Spleen (tissue), 11 donors: ENCODE measurements around the gene PLB1. TPM values are rescaled to one million over a fixed set of nuclear protein-coding genes. Genes with fewer than 3 reads are reported as not detected.

ENCODE experiments used
- DNase-seq: peaks from one replicate; pipeline ENCODE4 v3.0.0-alpha.2; 2020
- H3K27ac ChIP-seq, 8 donors: fragments of 200-600 bp; sonication (generic) in 7 of 8; 1 replicate in 4 of 8; 2 replicates in 4 of 8; pipeline versions ENCODE4 v1.5.0 to v1.8.0; 2016 to 2021; ENCODE audit warnings: inconsistent platforms in 4 of 8, mild to moderate bottlenecking in 4 of 8, moderate library complexity in 1 of 8
- H3K27me3 ChIP-seq, 7 donors: fragments of 200-600 bp; sonication (generic) in 6 of 7; replicated peaks in 1 of 7; 1 replicate in 4 of 7; 2 replicates in 3 of 7; pipeline versions ENCODE4 v1.5.0 to v1.8.0; 2016 to 2021; ENCODE audit warnings: inconsistent platforms in 3 of 7, mild to moderate bottlenecking in 1 of 7
- H3K36me3 ChIP-seq, 6 donors: fragments of 200-600 bp; sonication (generic) in 5 of 6; 1 replicate in 4 of 6; 2 replicates in 2 of 6; pipeline versions ENCODE4 v1.5.0 to v1.8.0; 2016 to 2021; ENCODE audit warnings: inconsistent platforms in 2 of 6
- H3K4me1 ChIP-seq, 6 donors: fragments of 200-600 bp; sonication (generic) in 5 of 6; 1 replicate in 3 of 6; 2 replicates in 3 of 6; pipeline versions ENCODE4 v1.5.0 to v1.8.0; 2016 to 2021; ENCODE audit warnings: inconsistent platforms in 3 of 6
- H3K4me3 ChIP-seq, 8 donors: fragments of 200-600 bp; sonication (generic) in 7 of 8; 1 replicate in 4 of 8; 2 replicates in 4 of 8; pipeline versions ENCODE4 v1.5.0 to v1.8.0; 2016 to 2021; ENCODE audit warnings: inconsistent platforms in 4 of 8, mild to moderate bottlenecking in 4 of 8, moderate library complexity in 2 of 8
- H3K9me3 ChIP-seq, 8 donors: fragments of 200-600 bp; sonication (generic) in 7 of 8; 1 replicate in 4 of 8; 2 replicates in 4 of 8; pipeline versions ENCODE4 v1.5.0 to v1.8.0; 2016 to 2021; ENCODE audit warnings: inconsistent platforms in 4 of 8
- CTCF ChIP-seq, 11 experiments: fragments of 200-600 bp in 7 of 11; fragments of 450-650 bp in 4 of 11; sonication (generic) in 4 of 11; IDR thresholded peaks in 8 of 11; conservative IDR thresholded peaks in 3 of 11; 1 replicate in 7 of 11; 2 replicates in 4 of 11; pipeline versions ENCODE4 v1.4.0 to v1.8.0; 2016 to 2021; ENCODE audit warnings: antibody characterized with exemption in 11 of 11, inconsistent platforms in 4 of 11, mild to moderate bottlenecking in 1 of 11
- POLR2A ChIP-seq, 3 donors: fragments of 450-650 bp; IDR thresholded peaks; one replicate each; pipeline ENCODE4 v1.5.1; 2017; ENCODE audit warnings: antibody characterized with exemption in 3 of 3, mild to moderate bottlenecking in 1 of 3
- POLR2AphosphoS5 ChIP-seq, 3 donors: sonication (generic); formaldehyde crosslinking; IDR thresholded peaks; one replicate each; pipeline ENCODE4 v1.5.1; 2017; ENCODE audit warnings: antibody characterized with exemption in 3 of 3
- WGBS, 5 donors: extraction: QIAGEN DNeasy Blood & Tissue Kit in 3 of 5; methylation state at CpG; one replicate each; pipeline versions ENCODE4 v1.1.5 to v1.1.7; 2013 to 2018; 5-methylcytosine and 5-hydroxymethylcytosine counted together
- intact Hi-C: fragments of 100-400 bp; cut with DNase I; formaldehyde crosslinking; loops from one replicate; pipeline ENCODE4 v1.15.0; 2023; ENCODE audit warnings: low total_unique reads
- polyA plus RNA-seq, 3 donors: library from polyadenylated mRNA; stranded (reverse); fragments of 200-250 nt; gene quantifications; one replicate each; pipeline ENCODE4 v1.2.1, GENCODE V29; 2013
- total RNA-seq, 7 donors: library from RNA; depleted of rRNA in 3 of 7; stranded (reverse); fragments of >200 nt in 3 of 7; fragmentation: NEBNext Ultra II Directional in 4 of 7; extraction: Animal tissue kit (Norgen Biotek cat#: 25700) in 4 of 7; gene quantifications; one replicate each; pipeline versions ENCODE4 v1.1.0 to v1.2.1, GENCODE V29; 2016 to 2021
- donor health status: healthy with polysubstance abuse.
- donor health status: DM: no; HTN: no; CAD: no; lungs with moderate emphysema.
- donor health status: DM: no; HTN: no; CAD: no.
- donor health status: Bipolar disorder and iron deficiency.
- donor health status: healthy.
- donor health status: DM: no; HTN: no; CAD: no.
- donor health status: DM: yes; HTN: yes; CAD: no.

The PLB1 gene
- total and polyA plus RNA-seq, 10 donors = 3.8 to 45.7 (median 13.9) TPM

GRCh38 chr2:28522481-28522880 is 26.6 kb downstream of the PLB1 start:
- no peaks in the 10 kb centered on the region for H3K36me3 ChIP-seq
- H3K9me3 ChIP-seq = no peaks in the 10 kb centered on the region
- H3K4me3 ChIP-seq = no peak overlapping the region
- 69 to 82% (median 80%) methylated on average over 11 of the region's 11 CpGs for WGBS, 5 donors
- TF ChIP-seq POLR2A (IDR thresholded peaks at IDR 0.05) = no peak
- no peak for TF ChIP-seq CTCF (IDR thresholded peaks at IDR 0.05 in 8 of 11, conservative IDR thresholded peaks at IDR 0.05 in 3 of 11)
- no peak for TF ChIP-seq POLR2AphosphoS5 (IDR thresholded peaks at IDR 0.05)
- intact Hi-C loops = no loop called here
- H3K4me1 ChIP-seq = no peaks in the 10 kb centered on the region
- H3K27me3 ChIP-seq = peaks cover 0 to 59% (median 0%) of the 10 kb centered on the region in 7 donors
- no peak overlapping the region for H3K27ac ChIP-seq
- DNase-seq = no peak

GRCh38 chr2:28523902-28524301 is 28.0 kb downstream of the PLB1 start:
- H3K27me3 ChIP-seq = peaks cover 0 to 48% (median 0%) of the 10 kb centered on the region in 7 donors
- intact Hi-C loops = no loop called here
- H3K4me1 ChIP-seq = no peaks in the 10 kb centered on the region
- no peak overlapping the region for H3K27ac ChIP-seq
- no peak overlapping the region for H3K4me3 ChIP-seq
- DNase-seq = no peak
- TF ChIP-seq POLR2AphosphoS5 (IDR thresholded peaks at IDR 0.05) = no peak
- no peak for TF ChIP-seq POLR2A (IDR thresholded peaks at IDR 0.05)
- TF ChIP-seq CTCF (IDR thresholded peaks at IDR 0.05 in 8 of 11, conservative IDR thresholded peaks at IDR 0.05 in 3 of 11) = no peak
- no peaks in the 10 kb centered on the region for H3K9me3 ChIP-seq
- no peaks in the 10 kb centered on the region for H3K36me3 ChIP-seq
- WGBS, 5 donors = 58 to 70% (median 65%) methylated on average over 5 of the region's 5 CpGs

GRCh38 chr2:28525481-28525880 is 29.6 kb downstream of the PLB1 start:
- 93 to 100% (median 94%) methylated on average over 2 of the region's 2 CpGs for WGBS, 5 donors
- H3K9me3 ChIP-seq = no peaks in the 10 kb centered on the region
- intact Hi-C loops = no loop called here

More at GRCh38 chr2:28525481-28525880, 29.6 kb downstream of the PLB1 start:
- Histone ChIP-seq H3K36me3 (no peaks in the 10 kb centered on the region), H3K27ac (no peak overlapping the region), H3K4me1 (peaks cover 0 to under 1% (median 0%) of the 10 kb centered on the region in 6 donors), H3K27me3 (peaks cover 0 to 35% (median 0%) of the 10 kb centered on the region in 7 donors), H3K4me3 (no peak overlapping the region)
- DNase-seq = no peak
- TF ChIP-seq POLR2A (IDR thresholded peaks at IDR 0.05) (no peak), CTCF (IDR thresholded peaks at IDR 0.05 in 8 of 11, conservative IDR thresholded peaks at IDR 0.05 in 3 of 11) (no peak), POLR2AphosphoS5 (IDR thresholded peaks at IDR 0.05) (no peak)
